ENCODE measurements around the gene LRRC26.

The LRRC26 gene

DNA sequence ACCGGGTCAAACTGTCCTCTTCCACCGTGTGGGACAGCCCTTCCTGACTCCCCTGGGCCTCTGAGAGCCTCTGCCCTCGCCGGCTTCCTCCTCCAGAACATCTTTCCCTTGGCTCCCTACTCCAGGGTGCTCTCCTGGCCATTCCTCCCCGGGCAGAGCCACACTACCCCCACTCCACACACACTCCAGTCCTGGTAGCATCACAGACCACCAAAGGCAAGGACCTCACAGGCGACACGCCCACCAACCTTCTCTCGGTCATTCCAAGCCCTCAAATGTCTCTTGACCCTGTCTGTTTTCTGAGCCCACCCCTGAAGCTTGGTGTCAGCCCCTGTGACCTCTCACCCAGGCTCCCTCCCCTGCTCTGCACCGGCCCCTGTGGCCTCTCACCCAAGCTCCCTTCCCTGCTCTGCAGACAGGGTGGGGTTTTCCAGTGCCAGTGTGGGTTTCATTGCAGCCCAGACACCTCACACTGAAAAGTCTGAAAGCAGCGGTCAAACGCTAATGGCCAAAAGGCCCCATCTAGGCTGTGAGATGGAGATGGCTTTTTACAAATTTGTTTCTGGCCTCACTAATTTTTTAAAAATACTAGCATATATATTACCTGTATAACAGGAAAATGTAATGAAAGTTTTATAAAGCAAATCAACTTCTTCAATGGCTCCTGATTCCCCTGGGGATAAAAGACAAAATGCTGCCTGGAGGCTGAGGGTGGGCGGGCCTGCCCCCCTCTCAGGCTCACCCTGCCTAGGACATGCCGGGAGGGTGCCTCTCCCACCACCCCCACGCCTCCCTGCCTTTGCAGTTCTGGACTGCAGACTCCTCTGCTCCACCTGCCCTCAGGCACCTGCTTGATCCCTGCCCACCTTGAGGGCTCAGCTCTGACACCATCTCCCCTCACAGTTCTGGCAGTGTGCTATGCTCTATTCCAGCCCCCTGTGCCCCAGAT is 10.5 kb downstream of the LRRC26 start:
- H3K27me3 ChIP-seq: peaks cover 100% of the 10 kb centered on the region

DNA sequence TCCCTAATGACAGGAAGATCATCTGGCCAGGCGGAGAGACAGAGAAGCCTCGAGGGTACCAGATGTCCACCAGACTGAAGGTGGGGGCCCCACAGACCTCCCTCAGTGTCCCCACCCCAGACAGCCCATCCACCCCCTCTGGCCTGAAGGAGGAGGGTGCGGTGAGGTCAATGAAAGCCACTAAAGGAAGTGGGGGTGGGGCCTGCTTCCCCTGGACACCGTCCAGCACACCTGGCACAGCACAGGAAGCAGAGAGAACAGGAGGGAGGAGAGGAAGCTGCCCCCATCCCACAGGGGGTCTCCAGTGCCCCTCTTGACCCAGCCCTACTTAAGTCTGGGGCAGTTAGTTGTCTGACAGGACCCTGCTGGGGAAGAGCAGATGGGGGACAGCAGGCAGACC is 11.2 kb downstream of the LRRC26 start:
- peaks cover 95% of the 10 kb centered on the region for H3K27me3 ChIP-seq
- TF ChIP-seq, protein P1, sequence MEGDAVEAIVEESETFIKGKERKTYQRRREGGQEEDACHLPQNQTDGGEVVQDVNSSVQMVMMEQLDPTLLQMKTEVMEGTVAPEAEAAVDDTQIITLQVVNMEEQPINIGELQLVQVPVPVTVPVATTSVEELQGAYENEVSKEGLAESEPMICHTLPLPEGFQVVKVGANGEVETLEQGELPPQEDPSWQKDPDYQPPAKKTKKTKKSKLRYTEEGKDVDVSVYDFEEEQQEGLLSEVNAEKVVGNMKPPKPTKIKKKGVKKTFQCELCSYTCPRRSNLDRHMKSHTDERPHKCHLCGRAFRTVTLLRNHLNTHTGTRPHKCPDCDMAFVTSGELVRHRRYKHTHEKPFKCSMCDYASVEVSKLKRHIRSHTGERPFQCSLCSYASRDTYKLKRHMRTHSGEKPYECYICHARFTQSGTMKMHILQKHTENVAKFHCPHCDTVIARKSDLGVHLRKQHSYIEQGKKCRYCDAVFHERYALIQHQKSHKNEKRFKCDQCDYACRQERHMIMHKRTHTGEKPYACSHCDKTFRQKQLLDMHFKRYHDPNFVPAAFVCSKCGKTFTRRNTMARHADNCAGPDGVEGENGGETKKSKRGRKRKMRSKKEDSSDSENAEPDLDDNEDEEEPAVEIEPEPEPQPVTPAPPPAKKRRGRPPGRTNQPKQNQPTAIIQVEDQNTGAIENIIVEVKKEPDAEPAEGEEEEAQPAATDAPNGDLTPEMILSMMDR (IDR thresholded peaks at IDR 0.05): no peak
- no peak overlapping the region for H3K27ac ChIP-seq
- H3K4me3 ChIP-seq (ENCODE audit: low read depth in 1 of 2, low read length in 1 of 2): no peak overlapping the region
- H3K36me3 ChIP-seq: no peaks in the 10 kb centered on the region
- peaks cover 3 to 7% of the 10 kb centered on the region in 2 experiments for H3K4me1 ChIP-seq (ENCODE audit: control insufficient read depth in 1 of 2, insufficient read depth in 1 of 2, low read depth in 1 of 2, low read length in 1 of 2)
- H3K9me3 ChIP-seq: no peaks in the 10 kb centered on the region

More for the DNA sequence above, 10.5 kb downstream of the LRRC26 start:
- TF ChIP-seq, protein P1 (IDR thresholded peaks at IDR 0.05): no peak
- H3K4me1 ChIP-seq (ENCODE audit: control insufficient read depth in 1 of 2, insufficient read depth in 1 of 2, low read depth in 1 of 2, low read length in 1 of 2): peaks cover 3 to 7% of the 10 kb centered on the region in 2 experiments
- H3K27ac ChIP-seq: no peak overlapping the region
- H3K36me3 ChIP-seq: no peaks in the 10 kb centered on the region
- H3K9me3 ChIP-seq: no peaks in the 10 kb centered on the region
- H3K4me3 ChIP-seq (ENCODE audit: low read depth in 1 of 2, low read length in 1 of 2): no peak overlapping the region

DNA sequence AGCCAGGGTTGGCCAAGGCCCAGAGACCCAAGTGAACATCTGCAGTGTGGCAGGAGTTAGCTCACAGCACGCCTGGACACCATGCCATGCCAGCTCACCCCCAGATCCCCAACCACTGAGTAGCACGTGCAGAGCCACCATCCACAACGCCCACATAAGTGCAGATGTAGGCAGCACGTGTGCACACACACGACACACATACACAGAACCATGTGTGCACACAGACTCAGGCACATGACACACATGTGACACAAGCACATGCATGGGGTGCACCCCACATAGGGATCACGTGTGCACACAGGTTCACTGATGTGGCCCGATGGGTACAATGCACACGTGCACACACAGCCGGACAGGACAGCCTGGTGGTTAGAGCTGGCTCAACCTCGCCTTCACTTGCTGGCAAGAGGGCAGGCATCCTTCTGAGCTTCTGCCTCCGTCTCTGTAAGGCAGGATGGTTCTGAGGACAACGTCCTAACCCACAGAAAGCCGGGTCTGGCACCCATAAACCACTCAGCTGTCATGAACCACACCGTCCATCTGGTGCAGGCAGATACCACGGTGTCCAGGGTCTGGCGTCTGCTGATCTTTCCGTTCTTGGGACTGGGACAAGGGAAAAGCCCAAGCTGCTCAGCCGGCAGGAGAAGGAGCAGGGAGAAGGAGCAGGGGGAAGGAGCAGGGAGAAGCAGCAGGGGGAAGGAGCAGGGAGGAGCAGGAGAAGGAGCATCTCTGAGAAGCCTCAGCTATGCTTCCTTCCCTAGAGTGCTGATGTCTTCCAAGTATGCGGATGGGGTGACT is 12.0 kb downstream of the LRRC26 start:
- Histone ChIP-seq H3K4me3 (ENCODE audit: low read depth in 1 of 2, low read length in 1 of 2) (no peak overlapping the region), H3K9me3 (no peaks in the 10 kb centered on the region), H3K27me3 (peaks cover 93% of the 10 kb centered on the region), H3K36me3 (no peaks in the 10 kb centered on the region), H3K4me1 (ENCODE audit: control insufficient read depth in 1 of 2, insufficient read depth in 1 of 2, low read depth in 1 of 2, low read length in 1 of 2) (peaks cover 0 to 3% of the 10 kb centered on the region in 2 experiments), H3K27ac (no peak overlapping the region)
- TF ChIP-seq, protein P1 (IDR thresholded peaks at IDR 0.05): no peak

- Histone ChIP-seq H3K4me3 (ENCODE audit: low read depth in 1 of 2, low read length in 1 of 2) (no peak overlapping the region), H3K27ac (no peak overlapping the region), H3K9me3 (no peaks in the 10 kb centered on the region), H3K36me3 (no peaks in the 10 kb centered on the region), H3K4me1 (ENCODE audit: control insufficient read depth in 1 of 2, insufficient read depth in 1 of 2, low read depth in 1 of 2, low read length in 1 of 2) (peaks cover 0 to 3% of the 10 kb centered on the region in 2 experiments), H3K27me3 (peaks cover 88% of the 10 kb centered on the region)
- TF ChIP-seq, protein P1 (IDR thresholded peaks at IDR 0.05): no peak
Observed at GRCh38 chr9:137156567-137157375, 13.1 kb downstream of the LRRC26 start.

DNA sequence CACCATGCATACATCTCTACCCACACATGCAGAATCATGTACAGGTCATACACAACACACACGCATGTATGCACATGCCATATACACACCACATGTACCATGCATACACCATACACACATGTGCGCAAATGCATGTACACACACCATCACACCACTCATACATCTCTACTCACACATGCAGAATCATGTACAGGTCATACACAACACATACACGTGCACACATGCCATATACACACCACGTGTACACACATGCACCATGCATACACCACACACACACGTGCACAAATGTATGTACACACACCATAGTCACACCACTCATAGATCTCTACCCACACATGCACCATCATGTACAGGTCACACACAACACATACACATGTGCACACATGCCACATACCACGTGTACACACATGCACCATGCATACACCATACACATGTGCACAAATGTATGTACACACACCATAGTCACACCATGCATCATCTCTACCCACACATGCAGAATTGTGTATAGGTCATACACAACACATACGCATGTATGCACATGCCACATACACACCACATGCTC is 16.9 kb downstream of the LRRC26 start:
- no peak overlapping the region for H3K4me3 ChIP-seq (ENCODE audit: low read depth in 1 of 2, low read length in 1 of 2)
- TF ChIP-seq, protein P1 (IDR thresholded peaks at IDR 0.05): no peak
- peaks cover 0 to 7% of the 10 kb centered on the region in 2 experiments for H3K4me1 ChIP-seq (ENCODE audit: control insufficient read depth in 1 of 2, insufficient read depth in 1 of 2, low read depth in 1 of 2, low read length in 1 of 2)
- no peaks in the 10 kb centered on the region for H3K36me3 ChIP-seq
- H3K27me3 ChIP-seq: peaks cover 77% of the 10 kb centered on the region
- H3K27ac ChIP-seq: no peak overlapping the region
- H3K9me3 ChIP-seq: no peaks in the 10 kb centered on the region
